GM18508 (cell line): ENCODE measurements around the gene TMEM164.

Experiments
- ATAC-seq: cut with Tn5 transposase; IDR thresholded peaks from one replicate; pipeline ENCODE4 v1.9.1; 2021; ENCODE audit warnings: moderate number of reproducible peaks; ENCODE audit not compliant: insufficient read depth, unreplicated experiment

The TMEM164 gene

GRCh38 chrX:110003167-110004156 is 548 bp downstream of the TMEM164 start:
- no peak for ATAC-seq

GRCh38 chrX:110004215-110004614 is 1.3 kb downstream of the TMEM164 start:
- no peak for ATAC-seq

GRCh38 chrX:110004731-110005369 is 1.9 kb downstream of the TMEM164 start:
- no peak for ATAC-seq

GRCh38 chrX:110006161-110006560 is 3.2 kb downstream of the TMEM164 start:
- no peak for ATAC-seq

- ATAC-seq = no peak
Observed at GRCh38 chrX:110006821-110007375, 4.0 kb downstream of the TMEM164 start.

- ATAC-seq = no peak
Observed at GRCh38 chrX:110008011-110008635, 5.2 kb downstream of the TMEM164 start.

GRCh38 chrX:110012818-110013485 is 10.0 kb downstream of the TMEM164 start:
- no peak for ATAC-seq

GRCh38 chrX:110013968-110014367 is 11.1 kb downstream of the TMEM164 start:
- ATAC-seq = no peak

- no peak for ATAC-seq
Observed at GRCh38 chrX:110015032-110015431, 12.1 kb downstream of the TMEM164 start.

- no peak for ATAC-seq
Observed at GRCh38 chrX:110015915-110016314, 13.0 kb downstream of the TMEM164 start.

- no peak for ATAC-seq
Observed at GRCh38 chrX:110020536-110020935, 17.6 kb downstream of the TMEM164 start.

- no peak for ATAC-seq
Observed at GRCh38 chrX:110021258-110022022, 18.5 kb downstream of the TMEM164 start.

GRCh38 chrX:110022599-110023448 is 19.9 kb downstream of the TMEM164 start:
- ATAC-seq = no peak

GRCh38 chrX:110025395-110025794 is 22.5 kb downstream of the TMEM164 start:
- no peak for ATAC-seq

GRCh38 chrX:110026099-110026844 is 23.4 kb downstream of the TMEM164 start:
- ATAC-seq = no peak

- no peak for ATAC-seq
Observed at GRCh38 chrX:110032534-110033147, 29.7 kb downstream of the TMEM164 start.

- no peak for ATAC-seq
Observed at GRCh38 chrX:110034036-110034435, 31.1 kb downstream of the TMEM164 start.
